NCI-H1694 (cell line): Measurements from ENCODE around the gene COX8C.

Experiments
- DNase-seq: peaks from one replicate; lab custom pipeline; 2025; lab: John Stamatoyannopoulos, UW

The COX8C gene, protein sequence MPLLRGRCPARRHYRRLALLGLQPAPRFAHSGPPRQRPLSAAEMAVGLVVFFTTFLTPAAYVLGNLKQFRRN

DNA sequence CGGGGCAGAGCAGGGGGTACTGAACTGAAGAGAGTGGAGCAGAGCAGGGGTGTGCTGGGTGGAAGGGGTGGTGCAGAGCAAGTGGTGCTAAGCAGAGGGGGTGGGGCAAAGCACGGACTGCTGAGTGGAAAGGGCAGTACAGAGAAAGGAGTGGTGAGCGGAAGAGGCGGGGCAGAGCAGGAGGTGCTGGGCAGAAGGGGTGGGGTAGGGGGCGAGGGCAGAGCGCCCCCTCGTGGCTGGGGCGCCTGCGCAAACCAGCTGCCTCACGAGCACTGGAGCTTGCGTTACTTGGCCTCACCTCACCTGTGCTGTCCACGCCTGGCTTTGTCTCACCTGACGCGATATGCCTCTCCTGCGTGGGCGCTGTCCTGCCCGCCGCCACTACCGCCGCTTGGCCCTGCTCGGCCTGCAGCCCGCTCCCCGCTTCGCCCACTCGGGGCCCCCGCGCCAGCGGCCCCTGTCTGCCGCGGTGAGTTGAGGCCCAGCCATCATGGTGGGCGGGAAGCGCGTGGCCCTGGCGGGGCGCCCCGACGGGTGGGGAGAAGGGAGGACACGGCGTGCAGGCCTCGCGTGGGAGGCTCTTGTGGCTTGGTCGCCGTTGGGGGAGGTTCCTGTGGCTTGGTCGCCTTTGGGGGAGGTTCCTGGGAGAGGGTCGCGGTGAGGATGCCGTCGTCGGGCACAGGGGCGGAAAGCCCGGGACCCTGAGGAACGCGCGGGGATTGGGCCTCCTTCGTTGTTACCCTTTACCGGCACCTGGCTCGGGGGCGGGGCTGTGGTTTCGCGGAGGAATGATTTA, at the start of gene COX8C:
Gene COX8C, plus strand, starts transcription at position 257 of the 796 bp plus-strand sequence. Its CDS starts 87 bp downstream, at position 344.
- DNase-seq: no peak

DNA sequence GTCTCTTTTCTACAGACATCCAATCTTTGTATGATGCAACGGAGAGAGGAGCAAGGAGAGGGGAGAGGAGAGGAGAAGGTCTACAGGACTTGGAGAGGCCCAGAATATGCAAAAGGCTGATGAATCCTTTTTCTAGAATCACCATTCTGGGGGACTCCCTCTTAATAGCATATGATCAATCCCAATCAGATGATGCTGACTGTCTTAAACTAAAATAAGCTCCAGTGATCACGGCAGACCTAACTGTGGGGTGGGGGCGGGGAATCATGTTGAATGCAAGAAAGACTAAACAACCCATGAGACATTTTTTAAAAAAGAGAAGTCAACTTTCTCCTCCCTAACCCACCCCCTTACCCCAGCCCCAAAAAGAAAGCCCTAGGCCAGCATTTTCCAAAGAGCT, 47.6 kb upstream of the COX8C start:
- no peak for DNase-seq

DNA sequence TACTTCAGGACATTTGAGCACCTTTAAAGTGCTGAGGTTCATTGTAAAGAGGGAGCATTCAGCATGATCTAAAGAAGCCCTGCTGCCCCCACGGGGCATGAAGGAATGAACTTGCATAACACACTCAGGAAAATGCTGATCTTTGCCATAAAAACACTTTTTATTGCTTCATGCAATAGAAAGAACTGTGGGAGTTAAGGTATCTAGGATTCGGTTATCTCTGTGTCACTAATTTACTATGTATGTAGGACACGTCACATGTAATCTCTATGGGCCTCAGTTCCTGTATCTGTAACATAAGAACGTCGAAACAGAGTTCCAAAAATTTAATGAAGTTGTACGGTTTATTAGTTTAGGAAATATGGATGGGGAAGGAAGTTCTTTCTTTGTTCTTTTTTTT, 47.1 kb upstream of the COX8C start:
- DNase-seq: no peak

DNA sequence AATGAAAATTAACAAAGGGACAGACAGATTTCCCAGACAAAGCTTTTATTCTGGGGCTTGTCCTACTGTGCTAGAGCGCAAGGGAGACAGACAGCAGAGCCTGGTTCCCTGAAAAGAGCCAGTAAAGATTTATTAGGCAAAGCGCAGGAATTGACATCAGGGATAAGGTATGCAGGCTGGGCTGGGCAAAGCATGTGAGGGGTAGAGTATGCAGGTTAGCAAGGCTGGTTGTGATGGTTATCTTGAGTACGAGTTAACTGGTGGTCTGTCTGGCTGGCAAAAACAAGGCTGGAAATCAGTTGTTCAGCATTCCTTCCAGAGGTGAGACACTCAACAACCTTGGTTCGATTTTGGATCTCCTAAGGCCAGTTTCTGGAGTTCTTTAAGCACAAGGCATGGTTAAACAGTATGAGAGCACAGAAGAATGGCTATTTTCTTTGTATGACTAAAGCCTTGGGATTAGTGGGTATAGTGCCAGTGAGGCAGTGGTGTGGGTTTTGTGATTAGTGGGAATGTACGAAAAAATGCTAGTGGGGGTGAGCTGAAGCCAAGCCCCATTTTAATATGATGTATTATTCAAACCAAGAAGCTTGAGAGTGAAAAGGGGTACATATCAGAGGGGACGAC, 45.0 kb upstream of the COX8C start:
- DNase-seq: no peak

DNA sequence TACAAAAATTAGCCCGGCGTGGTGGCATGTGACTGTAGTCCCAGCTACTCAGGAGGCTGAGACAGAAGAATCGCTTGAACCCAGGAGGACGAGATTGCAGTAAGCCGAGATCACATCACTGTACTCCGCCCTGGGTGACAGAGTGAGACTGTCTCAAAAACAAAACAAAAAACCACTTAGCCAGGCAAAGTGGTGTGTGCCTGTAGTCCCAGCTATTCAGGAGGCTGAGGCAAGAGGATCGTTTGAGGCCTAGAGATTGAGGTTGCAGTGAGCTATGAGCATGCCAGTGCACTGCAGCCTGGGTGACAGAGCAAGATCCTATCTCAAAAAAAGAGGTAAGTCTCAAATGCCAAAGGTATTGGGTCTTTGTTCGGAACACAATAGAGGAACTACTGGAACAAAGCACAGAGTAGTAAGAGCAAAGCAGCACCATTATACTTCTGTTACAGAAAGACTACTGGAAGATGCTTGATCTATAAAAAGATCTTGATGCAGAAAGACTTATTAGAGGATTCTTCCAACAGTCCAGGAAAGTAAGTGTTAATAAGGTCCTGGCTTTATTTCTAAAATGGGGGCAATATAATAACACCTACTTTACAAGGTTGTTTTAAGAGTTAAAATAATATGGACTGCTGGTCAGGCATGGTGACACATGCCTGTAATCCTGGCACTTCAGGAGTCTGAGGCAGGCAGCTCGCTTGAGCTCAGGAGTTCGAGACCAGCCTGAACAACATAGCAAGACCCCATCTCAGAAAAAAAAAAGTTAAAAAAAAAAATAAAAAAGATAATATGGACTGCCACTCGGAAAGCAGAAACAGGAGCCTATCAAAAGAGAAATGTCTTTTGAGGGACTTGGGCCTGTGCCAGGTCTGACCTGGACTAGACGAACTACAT, 44.0 kb upstream of the COX8C start:
- DNase-seq: no peak

DNA sequence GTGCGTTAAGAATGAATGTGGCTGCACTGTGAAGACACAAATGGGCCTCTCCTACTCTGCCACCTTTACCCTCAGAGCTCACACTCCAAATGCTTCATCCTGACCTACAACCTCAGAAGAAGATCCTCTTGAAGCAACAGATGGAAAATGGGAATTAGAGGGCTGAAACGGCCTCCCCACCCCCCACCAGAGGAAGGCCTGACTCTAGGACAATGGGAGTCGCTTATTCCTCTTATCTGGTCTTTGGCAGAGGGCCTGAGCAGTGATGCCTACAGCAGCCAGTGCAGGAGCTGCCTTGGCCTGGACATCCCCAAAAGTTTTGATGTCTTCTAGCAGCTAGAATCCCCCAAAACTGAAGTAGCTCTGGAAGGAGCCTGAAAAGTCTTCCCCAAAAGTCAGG, 43.3 kb upstream of the COX8C start:
- DNase-seq: no peak

DNA sequence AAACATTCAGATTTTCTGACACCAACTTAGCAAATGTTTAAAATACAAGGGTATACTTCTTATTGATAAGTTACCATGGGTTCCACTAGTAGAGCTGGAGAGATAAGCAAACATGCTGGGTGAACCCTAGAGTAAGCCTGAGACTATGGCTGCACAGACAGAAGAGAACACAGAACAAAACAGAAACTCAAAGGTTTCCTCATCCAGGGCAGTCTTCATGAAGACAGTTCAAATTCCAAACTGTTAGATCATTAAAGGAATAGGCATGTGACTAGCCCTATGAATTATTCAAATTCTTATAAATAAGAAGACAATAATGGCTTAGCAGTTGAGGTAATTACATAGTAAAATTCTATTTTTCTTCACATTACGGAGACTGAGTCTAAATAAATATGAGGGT, 42.2 kb upstream of the COX8C start:
- no peak for DNase-seq

DNA sequence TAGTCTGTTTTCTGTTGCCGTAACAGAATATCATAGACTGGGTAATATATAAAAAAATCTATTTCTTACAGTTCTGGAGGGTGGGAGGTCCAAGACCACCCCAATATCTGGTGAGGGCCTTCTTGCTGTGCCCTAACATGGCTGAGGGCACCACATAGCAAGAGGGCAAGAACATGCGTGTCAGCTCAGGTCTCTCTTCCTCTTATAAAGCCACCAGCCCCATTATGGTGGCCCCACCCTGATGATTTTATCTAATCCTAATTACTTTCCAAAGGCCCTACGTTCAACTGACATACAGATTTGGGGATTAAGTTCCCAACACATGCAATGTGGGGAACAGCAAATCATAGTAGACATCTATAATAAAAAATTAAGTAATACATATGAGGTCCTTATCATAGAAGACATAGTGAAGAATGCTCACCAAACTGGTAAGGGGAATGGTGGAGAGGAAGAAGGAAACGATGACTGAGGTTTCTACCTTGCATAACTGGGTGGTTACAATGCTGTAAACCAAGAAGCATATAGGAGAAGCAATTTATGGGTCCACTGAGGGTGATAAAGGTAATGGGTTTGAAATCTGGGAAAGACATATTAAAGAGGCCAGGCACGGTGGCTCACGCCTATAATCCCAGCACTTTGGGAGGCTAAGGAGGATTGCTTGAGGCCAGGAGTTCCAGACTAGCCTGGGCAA, 41.1 kb upstream of the COX8C start:
- no peak for DNase-seq

DNA sequence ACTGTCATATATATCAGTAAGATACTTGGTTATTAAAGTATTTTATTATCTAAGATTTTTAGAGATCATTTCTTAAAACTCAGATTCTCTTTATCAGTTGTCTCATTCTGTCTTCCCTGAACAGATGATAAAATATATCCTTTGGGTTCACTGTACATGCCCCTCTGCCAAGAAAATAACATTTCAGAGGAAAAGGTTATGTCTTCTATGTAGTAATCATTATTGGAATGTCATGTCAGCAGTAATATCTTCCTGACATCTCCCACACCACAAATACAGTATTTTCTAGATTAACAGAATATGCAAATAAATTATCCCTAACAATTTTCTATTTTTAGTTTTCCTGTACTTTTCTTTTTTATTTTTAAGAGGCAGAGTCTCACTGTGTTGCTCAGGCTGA, 40.2 kb upstream of the COX8C start:
- DNase-seq: no peak

DNA sequence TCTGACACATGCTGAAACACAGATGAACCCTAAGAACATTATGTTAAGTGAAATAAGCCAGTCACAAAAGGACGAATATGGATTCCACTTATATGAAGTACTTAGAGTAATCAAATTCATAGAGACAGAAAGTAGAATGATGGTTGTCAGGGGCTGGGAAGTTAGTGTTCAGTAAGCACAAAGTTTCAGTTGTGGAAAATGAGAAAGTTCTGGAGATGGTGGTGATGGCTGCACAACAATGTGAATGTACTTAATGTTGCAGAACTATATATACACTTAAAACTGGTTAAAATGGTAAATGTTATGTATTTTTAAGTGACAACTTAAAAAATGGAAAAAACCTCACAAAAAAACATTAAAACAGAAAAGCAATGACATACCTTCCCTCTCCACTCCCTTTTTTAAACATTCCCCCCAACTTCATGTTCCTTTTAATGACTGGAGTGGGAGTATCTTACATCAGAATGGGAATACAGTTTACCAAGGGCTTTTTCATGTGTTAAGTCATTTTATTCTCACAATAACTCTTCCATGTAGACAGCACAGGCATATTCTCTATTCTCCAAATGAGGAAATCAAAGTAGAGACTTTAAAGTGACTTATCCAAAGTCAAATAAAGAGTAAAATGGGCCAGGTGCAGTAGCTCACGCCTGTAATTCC, 38.2 kb upstream of the COX8C start:
- no peak for DNase-seq

DNA sequence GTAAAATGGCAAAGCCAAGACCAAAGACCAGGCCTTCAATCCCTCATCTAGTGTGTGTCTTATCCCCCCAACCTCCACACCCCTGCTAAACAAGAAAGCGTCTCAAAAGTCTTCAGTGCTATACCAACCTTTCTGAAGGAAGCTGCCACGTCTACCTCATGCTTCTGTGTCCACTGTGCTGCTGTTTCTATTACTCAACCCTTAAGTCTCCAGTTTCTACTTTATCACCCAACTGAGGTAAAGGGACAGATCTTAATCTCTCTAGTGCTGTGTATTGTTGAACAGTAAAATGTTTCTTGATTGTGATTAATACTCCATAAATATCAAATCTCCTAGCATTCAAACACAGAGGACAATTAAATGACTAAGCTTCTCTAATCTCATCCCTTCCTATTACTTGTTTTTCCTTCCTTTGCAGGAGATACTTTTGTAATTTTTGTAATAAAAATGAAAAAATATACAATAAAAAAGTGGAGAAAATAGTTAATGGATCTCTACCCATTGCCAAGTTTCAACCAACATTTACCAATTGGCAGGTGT, 37.5 kb upstream of the COX8C start:
- DNase-seq: no peak

DNA sequence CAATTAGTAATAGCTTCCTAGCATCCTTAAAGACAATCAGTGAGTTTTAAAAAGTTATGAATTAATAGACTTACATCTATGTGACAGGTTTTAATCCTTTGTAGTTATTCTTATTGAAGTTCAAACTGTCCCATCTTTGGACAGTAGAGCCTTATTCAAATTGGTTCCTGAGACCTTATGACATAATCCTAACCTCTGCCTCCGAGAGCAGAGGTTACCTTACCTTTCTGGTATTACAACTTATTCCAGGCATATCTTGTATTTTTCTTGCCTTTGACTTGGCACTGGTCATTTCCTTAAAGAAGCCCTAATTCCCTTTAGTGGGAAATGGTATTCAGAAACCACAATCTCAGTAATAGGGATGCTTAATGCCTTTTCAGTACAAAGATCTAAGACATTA, 35.9 kb upstream of the COX8C start:
- no peak for DNase-seq

DNA sequence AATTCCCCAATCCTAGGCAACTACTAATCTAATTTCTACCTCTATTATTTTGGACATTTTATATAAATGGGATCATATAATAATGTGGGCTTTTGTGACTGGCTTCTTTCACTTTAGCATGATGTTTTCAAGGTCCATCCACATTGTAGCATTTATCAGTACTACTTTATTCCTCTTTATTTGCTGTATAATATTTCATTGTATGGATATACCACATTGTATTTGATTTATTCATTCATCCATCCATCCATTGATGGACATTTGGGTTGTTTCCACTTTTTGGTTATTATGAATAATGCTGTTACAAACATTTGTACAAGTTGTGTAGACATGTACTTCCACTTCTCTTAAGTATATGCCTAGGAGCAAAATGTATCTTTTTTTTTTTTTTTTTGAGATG, 31.4 kb upstream of the COX8C start:
- DNase-seq: no peak

DNA sequence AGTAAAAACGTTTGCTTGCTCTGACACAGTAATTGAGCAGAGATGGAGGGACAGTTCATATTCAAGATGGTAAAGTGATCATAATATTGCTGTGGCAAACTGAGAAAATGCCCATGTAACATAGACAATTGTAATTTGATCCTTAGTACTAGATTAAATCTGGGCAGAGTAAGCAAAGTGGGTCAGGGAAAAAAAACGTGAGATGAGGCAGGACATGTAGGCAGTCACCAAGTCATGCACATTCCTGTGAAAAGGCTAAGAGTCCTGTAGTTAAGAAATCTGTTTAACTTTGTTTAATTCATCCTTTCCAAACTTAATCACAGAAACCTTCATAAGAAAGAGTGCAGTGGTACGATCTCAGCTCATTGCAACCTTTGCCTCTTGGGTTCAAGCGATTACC, 30.3 kb upstream of the COX8C start:
- DNase-seq: no peak

DNA sequence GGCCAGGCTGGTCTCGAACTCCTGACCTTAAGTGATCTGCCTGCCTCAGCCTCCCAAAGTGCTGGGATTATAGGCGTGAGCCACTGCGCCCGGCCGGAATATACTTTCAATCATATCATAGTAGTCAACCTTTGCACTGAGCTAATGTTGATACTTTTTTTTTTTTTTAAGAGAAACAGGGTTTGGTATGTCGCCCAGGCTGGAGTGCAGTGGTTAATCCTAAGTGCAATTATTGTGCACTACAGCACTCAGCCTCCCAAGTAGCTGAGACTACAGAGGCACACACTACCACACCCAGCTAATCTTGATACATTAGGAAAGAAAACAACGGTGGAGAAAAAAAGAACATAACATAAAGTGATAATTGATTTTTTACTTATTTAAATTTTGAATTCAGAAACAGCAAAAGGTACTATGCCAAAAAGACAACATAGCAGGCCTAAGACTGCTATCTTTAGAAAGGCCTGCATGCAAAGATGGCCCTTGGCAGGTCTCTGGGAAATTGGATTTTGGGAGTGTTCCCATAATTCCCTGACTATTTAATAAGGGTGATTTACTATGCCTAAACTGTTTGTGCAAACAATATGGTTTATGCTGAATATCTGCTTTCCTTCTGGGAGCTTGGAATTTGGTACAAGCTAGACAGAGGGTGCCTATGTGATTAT, 29.6 kb upstream of the COX8C start:
- no peak for DNase-seq

DNA sequence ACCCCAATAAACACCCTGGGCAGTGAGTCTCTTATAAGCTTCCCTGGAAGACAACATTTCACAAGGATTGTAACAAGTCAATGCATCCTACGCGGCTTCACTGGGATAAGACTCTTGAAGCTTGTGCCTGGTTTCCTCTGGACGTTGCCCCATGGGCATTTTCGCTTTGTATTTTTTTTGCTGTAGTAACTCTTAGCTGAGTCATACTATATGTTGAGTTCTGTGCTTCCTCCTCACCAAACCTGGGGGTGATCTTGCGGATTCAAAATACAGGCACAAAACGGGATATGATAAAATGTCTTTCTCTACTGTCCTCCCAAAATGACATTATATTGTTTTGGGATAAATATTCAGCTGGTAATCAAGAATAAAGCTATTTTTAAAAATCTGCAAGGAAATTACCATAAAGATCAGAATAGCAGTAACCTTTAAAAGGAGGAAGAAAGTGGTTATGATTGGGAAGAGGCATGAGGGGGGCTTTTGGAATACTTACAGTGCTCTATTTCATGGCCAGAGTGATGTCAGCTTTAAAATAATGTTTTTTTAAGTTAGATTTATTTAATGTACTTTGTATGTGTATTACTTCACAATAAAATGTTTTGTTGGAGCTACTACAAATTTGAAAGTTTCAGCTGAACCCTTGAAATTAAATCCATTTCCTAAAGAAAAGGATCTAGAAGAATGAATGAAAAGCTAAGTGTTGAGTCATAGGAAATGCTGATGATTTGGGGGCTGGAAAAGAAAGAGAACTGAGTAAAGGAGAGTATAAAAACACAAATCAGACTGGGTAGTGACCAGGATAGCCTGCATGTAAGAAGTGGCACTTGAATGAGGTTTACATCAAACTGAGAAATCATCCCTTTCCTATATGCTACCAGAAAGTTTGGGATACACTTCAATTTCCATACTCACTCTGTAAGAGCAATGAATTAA, 28.8 kb upstream of the COX8C start:
- no peak for DNase-seq

DNA sequence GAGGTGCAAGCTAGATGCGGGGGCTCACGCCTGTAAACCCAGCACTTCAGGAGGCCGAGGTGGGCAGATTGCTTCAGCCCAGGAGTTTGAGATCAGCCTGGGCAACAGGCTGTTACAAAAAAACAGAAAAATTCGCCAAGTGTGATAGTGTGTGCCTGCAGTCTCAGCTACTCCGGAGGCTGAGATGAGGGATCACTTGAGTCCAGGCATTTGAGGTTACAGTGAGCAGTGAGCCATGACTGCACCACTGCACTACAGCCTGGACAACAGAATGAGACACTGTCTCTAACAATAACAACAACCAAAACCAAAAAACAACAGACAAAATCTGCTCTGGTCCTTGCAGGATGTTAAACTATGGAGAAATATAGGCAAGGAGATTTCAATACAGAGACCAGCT, 28.1 kb upstream of the COX8C start:
- no peak for DNase-seq

DNA sequence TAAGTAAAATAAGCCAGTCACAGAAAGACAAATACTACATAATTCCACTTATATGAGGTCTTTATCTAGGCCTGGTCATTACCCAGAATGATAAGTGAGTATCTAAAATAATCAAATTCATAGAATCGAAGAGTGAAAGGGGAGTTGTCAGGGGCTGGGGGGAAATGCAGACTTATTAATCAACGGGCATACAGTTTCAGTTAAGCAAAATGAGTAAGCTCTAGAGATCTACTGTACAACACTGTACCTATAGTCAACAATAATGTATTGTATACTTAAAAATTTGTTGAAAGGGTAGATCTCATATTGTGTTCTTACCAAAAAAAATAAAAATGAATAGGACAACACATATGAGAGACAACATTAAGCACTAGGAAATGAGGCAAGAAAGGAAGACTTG, 27.5 kb upstream of the COX8C start:
- no peak for DNase-seq

DNA sequence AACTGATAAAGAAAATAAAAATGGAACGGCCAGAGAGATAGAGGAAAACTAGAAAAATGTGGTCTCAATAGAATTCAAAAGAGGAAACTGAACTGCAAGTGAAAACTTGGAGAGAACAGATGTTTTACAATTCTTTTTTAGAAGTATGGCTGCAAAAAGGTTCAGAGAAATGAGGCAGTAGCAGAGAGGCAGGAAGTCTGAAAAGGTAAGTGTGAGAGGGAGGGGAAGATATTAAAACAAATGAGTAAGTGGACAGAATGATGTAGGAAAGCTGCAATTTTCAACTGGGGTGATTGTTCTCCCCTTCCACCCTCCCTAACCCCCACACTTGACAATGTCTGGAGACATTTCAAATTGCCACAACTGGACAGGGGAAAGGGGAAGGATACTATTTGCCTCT, 27.0 kb upstream of the COX8C start:
- DNase-seq: no peak

DNA sequence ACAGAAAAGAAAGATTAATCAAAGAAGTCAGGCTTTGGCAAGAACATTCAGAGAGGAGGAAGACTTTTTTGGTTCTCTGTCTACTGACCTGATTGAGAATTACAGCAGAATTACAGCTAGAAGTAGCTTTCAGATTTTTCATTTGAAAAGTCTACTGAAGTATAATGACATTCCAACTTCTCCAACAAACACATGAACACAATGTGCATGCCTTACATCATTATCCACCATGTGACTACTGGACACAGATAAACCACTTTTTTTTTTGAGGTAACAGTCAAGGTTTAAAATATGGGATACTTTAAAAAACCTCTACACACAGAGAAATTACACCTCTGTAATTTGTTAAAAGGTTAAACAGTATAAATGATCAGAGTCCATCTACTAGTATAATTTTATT, 26.5 kb upstream of the COX8C start:
- no peak for DNase-seq
